Measurements from ENCODE around the gene SPATA20. TPM values are rescaled to one million over a fixed set of nuclear protein-coding genes. Genes with fewer than 3 reads are reported as not detected.
A peak's percentile ranks its signal among the peaks of the same experiment; 100 is the strongest.

Gene SPATA20
- total RNA-seq, 1 donor = 142 TPM

GRCh38 chr17:50559674-50560184, 12.8 kb downstream of the SPATA20 start:
- Histone ChIP-seq H3K4me1 (ENCODE audit: insufficient read depth, low read length) (peaks cover 18% of the 10 kb centered on the region), H3K36me3 (ENCODE audit: insufficient read depth, low read length) (peaks cover 5% of the 10 kb centered on the region), H3K27me3 (ENCODE audit: insufficient read depth, low read length) (peaks cover 52% of the 10 kb centered on the region), H3K9me3 (ENCODE audit: low read depth, low read length) (no peaks in the 10 kb centered on the region), H3K27ac (ENCODE audit: low read depth, low read length) (no peak overlapping the region), H3K4me3 (ENCODE audit: insufficient read depth, low read length) (peak overlapping the region; percentile 67), H4K20me1 (ENCODE audit: insufficient read depth, low read length) (peaks cover 4% of the 10 kb centered on the region), H2AFZ (ENCODE audit: low read length) (no peak overlapping the region), H3K4me2 (ENCODE audit: insufficient read depth, low read length) (peak overlapping the region; percentile 81), H3K79me2 (ENCODE audit: insufficient read depth, low read length) (no peaks in the 10 kb centered on the region)
- TF ChIP-seq CTCF (IDR thresholded peaks at IDR 0.05; ENCODE audit: extremely low read depth, low read depth, low read length) = no peak
- DNase-seq (ENCODE audit: insufficient read length, low spot score, missing footprints) = peak; percentile 97

GRCh38 chr17:50560185-50560824, 13.3 kb downstream of the SPATA20 start, which contains the start of gene CACNA1G:
CACNA1G (plus strand) TSS chr17:50560715; CDS start chr17:50561460, 745 bp downstream.
- TF ChIP-seq CTCF (IDR thresholded peaks at IDR 0.05; ENCODE audit: extremely low read depth, low read depth, low read length) = no peak
- Histone ChIP-seq H4K20me1 (ENCODE audit: insufficient read depth, low read length) (peaks cover 4% of the 10 kb centered on the region), H3K9me3 (ENCODE audit: low read depth, low read length) (no peaks in the 10 kb centered on the region), H3K36me3 (ENCODE audit: insufficient read depth, low read length) (peaks cover 5% of the 10 kb centered on the region), H3K4me2 (ENCODE audit: insufficient read depth, low read length) (peak within 1 kb of the TSS; percentile 81), H2AFZ (ENCODE audit: low read length) (no peak within 1 kb of the TSS), H3K4me3 (ENCODE audit: insufficient read depth, low read length) (peak within 1 kb of the TSS; percentile 67), H3K4me1 (ENCODE audit: insufficient read depth, low read length) (peaks cover 19% of the 10 kb centered on the region), H3K27ac (ENCODE audit: low read depth, low read length) (no peak within 1 kb of the TSS), H3K27me3 (ENCODE audit: insufficient read depth, low read length) (peaks cover 53% of the 10 kb centered on the region), H3K79me2 (ENCODE audit: insufficient read depth, low read length) (no peaks in the 10 kb centered on the region)
- peak; percentile 100 for DNase-seq (ENCODE audit: insufficient read length, low spot score, missing footprints)

GRCh38 chr17:50560931-50561745, 14.2 kb downstream of the SPATA20 start:
- Histone ChIP-seq H3K4me3 (ENCODE audit: insufficient read depth, low read length) (peak overlapping the region; percentile 67), H4K20me1 (ENCODE audit: insufficient read depth, low read length) (peaks cover 4% of the 10 kb centered on the region), H3K27ac (ENCODE audit: low read depth, low read length) (no peak overlapping the region), H3K4me1 (ENCODE audit: insufficient read depth, low read length) (peaks cover 19% of the 10 kb centered on the region), H3K4me2 (ENCODE audit: insufficient read depth, low read length) (peak overlapping the region; percentile 81), H3K9me3 (ENCODE audit: low read depth, low read length) (no peaks in the 10 kb centered on the region), H3K36me3 (ENCODE audit: insufficient read depth, low read length) (no peaks in the 10 kb centered on the region), H3K27me3 (ENCODE audit: insufficient read depth, low read length) (peaks cover 62% of the 10 kb centered on the region), H3K79me2 (ENCODE audit: insufficient read depth, low read length) (no peaks in the 10 kb centered on the region), H2AFZ (ENCODE audit: low read length) (no peak overlapping the region)
- no peak for DNase-seq (ENCODE audit: insufficient read length, low spot score, missing footprints)
- TF ChIP-seq CTCF (IDR thresholded peaks at IDR 0.05; ENCODE audit: extremely low read depth, low read depth, low read length) = no peak

- Histone ChIP-seq H4K20me1 (ENCODE audit: insufficient read depth, low read length) (peaks cover under 1% of the 10 kb centered on the region), H3K4me1 (ENCODE audit: insufficient read depth, low read length) (peaks cover 19% of the 10 kb centered on the region), H3K79me2 (ENCODE audit: insufficient read depth, low read length) (no peaks in the 10 kb centered on the region), H3K4me3 (ENCODE audit: insufficient read depth, low read length) (no peak overlapping the region), H3K4me2 (ENCODE audit: insufficient read depth, low read length) (no peak overlapping the region), H3K36me3 (ENCODE audit: insufficient read depth, low read length) (no peaks in the 10 kb centered on the region), H3K27ac (ENCODE audit: low read depth, low read length) (no peak overlapping the region), H3K9me3 (ENCODE audit: low read depth, low read length) (no peaks in the 10 kb centered on the region), H3K27me3 (ENCODE audit: insufficient read depth, low read length) (peaks cover 67% of the 10 kb centered on the region), H2AFZ (ENCODE audit: low read length) (no peak overlapping the region)
- no peak for TF ChIP-seq CTCF (IDR thresholded peaks at IDR 0.05; ENCODE audit: extremely low read depth, low read depth, low read length)
- no peak for DNase-seq (ENCODE audit: insufficient read length, low spot score, missing footprints)
Measured at GRCh38 chr17:50561746-50562141, 14.8 kb downstream of the SPATA20 start.
